Left lung (tissue), 10 donors: ENCODE results near the gene SNTG2. TPM values are rescaled to one million over a fixed set of nuclear protein-coding genes. Genes with fewer than 3 reads are reported as not detected.

Experiments used
- ATAC-seq: fragments of 200-7000 bp; cut with Tn5 transposase; one replicate; pipeline ENCODE4 v1.9.1; 2020; ENCODE audit warnings: moderate library complexity
- DNase-seq, 4 donors: peaks; one replicate each; pipeline ENCODE4 v3.0.0-alpha.2; 2013 to 2020
- H3K27ac ChIP-seq, 2 donors: fragments of 200-600 bp; sonication (generic) in 1 of 2; one replicate each; pipeline versions ENCODE4 v1.5.0 to v1.8.0; 2020 to 2021
- H3K27me3 ChIP-seq, 2 donors: fragments of 200-600 bp; sonication (generic) in 1 of 2; one replicate each; pipeline versions ENCODE4 v1.5.0 to v1.8.0; 2020 to 2021
- H3K36me3 ChIP-seq, 2 donors: fragments of 200-600 bp; sonication (generic) in 1 of 2; one replicate each; pipeline versions ENCODE4 v1.5.0 to v1.8.0; 2020 to 2021
- H3K4me1 ChIP-seq, 2 donors: fragments of 200-600 bp; one replicate each; pipeline ENCODE4 v1.8.0; 2021
- H3K4me3 ChIP-seq, 2 donors: fragments of 200-600 bp; sonication (generic) in 1 of 2; one replicate each; pipeline versions ENCODE4 v1.5.0 to v1.8.0; 2020 to 2021; ENCODE audit warnings: mild to moderate bottlenecking in 1 of 2
- H3K9me3 ChIP-seq, 2 donors: fragments of 200-600 bp; sonication (generic) in 1 of 2; one replicate each; pipeline versions ENCODE4 v1.5.0 to v1.8.0; 2020 to 2021
- intact Hi-C, 2 donors: fragments of 100-400 bp; cut with DNase I; formaldehyde crosslinking; loops; one replicate each; pipeline versions ENCODE4 v1.11.2 to v1.14.2; 2022
- polyA plus RNA-seq, 6 donors: library from polyadenylated mRNA; unstranded; fragments of 120-200 nt; gene quantifications; one replicate each; pipeline ENCODE4 v1.2.1, GENCODE V29; 2013; ENCODE audit not compliant: insufficient read length in 6 of 6
- total RNA-seq, 2 donors: library from RNA; stranded (reverse); fragmentation: NEBNext Ultra II Directional; extraction: Animal tissue kit (Norgen Biotek cat#: 25700); gene quantifications; one replicate each; pipeline ENCODE4 v1.2.1, GENCODE V29; 2021
- TF ChIP-seq, protein P1 (sequence below), 2 donors: fragments of 200-600 bp; sonication (generic) in 1 of 2; IDR thresholded peaks; one replicate each; pipeline versions ENCODE4 v1.5.0 to v1.8.0; 2021; ENCODE audit warnings: antibody characterized with exemption in 2 of 2
- donor health status: DM: no; HTN: yes; CAD: no.
- donor health status: DM: no; HTN: no; CAD: no.

SNTG2 gene
- total and polyA plus RNA-seq, 8 donors = 0.24 to 3.2 (median 0.64) TPM

DNA sequence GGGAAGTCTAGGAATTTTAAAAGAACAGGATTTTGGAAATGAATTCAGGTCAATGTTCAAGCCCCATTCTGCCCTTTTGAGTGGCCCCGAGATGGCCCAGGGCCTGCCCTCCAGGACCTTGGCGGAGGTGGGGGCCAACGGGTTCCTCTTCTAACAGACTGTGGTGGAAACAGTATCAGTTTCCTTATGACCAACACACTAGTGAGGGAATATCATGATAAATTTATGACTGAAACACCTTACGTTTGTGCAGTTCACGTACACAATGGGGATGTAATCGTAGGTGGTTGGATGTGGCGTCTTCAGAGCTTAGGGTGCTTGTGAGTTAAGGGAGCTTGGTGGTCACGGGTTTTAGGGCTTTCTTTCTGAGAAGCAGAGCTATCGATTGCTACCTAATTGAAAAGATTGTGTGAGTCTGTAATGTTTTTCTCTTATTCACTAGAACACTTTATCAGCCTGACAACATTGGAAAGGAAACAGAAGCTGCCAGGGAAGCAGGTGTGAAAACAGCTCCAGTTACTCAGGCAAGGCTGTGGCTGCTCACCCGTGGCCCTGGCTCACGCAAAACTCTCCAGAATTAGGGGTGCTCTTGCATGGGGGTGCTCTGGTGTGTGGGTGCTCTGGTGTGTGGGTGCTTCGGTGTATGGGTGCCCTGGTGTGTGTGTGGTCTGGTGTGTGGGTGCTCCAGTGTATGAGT, 165.3 kb downstream of the SNTG2 start:
- no peak for DNase-seq
- Histone ChIP-seq H3K9me3 (peaks cover 0 to 6% of the 10 kb centered on the region in 2 donors), H3K36me3 (no peaks in the 10 kb centered on the region), H3K27me3 (no peaks in the 10 kb centered on the region), H3K4me3 (no peak overlapping the region), H3K27ac (no peak overlapping the region), H3K4me1 (no peaks in the 10 kb centered on the region)
- TF ChIP-seq, protein P1, sequence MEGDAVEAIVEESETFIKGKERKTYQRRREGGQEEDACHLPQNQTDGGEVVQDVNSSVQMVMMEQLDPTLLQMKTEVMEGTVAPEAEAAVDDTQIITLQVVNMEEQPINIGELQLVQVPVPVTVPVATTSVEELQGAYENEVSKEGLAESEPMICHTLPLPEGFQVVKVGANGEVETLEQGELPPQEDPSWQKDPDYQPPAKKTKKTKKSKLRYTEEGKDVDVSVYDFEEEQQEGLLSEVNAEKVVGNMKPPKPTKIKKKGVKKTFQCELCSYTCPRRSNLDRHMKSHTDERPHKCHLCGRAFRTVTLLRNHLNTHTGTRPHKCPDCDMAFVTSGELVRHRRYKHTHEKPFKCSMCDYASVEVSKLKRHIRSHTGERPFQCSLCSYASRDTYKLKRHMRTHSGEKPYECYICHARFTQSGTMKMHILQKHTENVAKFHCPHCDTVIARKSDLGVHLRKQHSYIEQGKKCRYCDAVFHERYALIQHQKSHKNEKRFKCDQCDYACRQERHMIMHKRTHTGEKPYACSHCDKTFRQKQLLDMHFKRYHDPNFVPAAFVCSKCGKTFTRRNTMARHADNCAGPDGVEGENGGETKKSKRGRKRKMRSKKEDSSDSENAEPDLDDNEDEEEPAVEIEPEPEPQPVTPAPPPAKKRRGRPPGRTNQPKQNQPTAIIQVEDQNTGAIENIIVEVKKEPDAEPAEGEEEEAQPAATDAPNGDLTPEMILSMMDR (IDR thresholded peaks at IDR 0.05) = no peak
- ATAC-seq = no peak
- intact Hi-C loops = no loop called here

DNA sequence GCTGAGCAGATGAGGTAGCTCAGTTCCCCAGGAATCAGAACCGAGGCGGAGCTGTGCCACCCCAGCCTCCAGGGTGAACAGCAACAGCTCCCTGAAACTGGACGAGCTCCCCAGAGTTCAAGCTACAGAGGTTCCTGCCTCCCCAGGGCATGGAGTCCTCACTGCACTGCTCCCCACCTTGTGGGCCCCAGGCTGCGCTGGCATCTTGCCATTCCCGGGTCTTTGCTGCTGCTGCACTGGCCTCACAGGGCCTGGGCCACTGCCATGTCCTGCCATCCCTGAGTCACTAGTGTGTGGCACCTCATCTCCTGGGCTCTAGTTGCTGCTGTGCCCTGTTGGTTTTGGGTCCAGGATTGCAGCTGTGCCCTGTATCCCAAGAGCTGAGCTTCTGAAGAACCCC, 166.9 kb downstream of the SNTG2 start:
- TF ChIP-seq, protein P1 (IDR thresholded peaks at IDR 0.05) = no peak
- no peak for ATAC-seq
- H3K27me3 ChIP-seq = no peaks in the 10 kb centered on the region
- H3K4me1 ChIP-seq = no peaks in the 10 kb centered on the region
- peaks cover 0 to 6% of the 10 kb centered on the region in 2 donors for H3K9me3 ChIP-seq
- intact Hi-C loops = no loop called here
- peak in 1 of 4 donors; percentile 43 for DNase-seq
- H3K36me3 ChIP-seq = no peaks in the 10 kb centered on the region
- no peak overlapping the region for H3K4me3 ChIP-seq
- H3K27ac ChIP-seq = no peak overlapping the region

DNA sequence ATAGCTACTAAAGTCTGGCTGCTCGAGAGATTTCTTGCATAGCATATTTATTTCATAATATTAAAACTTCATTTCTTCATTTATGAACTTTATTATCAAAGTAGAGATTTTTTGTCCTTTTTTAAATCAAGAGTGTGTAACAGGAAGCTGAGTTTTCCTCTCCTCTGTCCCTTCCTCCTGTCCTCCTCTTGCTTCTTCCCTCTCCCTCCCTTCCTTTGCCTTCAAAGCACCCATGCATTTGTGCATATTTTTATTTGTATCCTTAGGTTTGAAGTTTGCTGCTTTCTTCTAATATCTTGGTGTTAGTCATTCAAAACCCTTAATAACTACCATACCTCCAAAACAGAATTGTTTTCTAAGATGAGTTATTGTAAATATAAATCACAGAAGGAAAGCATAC, 174.6 kb downstream of the SNTG2 start:
- TF ChIP-seq, protein P1 (IDR thresholded peaks at IDR 0.05) = no peak
- Histone ChIP-seq H3K4me1 (no peaks in the 10 kb centered on the region), H3K27ac (no peak overlapping the region), H3K36me3 (no peaks in the 10 kb centered on the region), H3K27me3 (no peaks in the 10 kb centered on the region), H3K4me3 (no peak overlapping the region), H3K9me3 (no peaks in the 10 kb centered on the region)
- no peak for DNase-seq
- intact Hi-C loops = no loop called here
- no peak for ATAC-seq

DNA sequence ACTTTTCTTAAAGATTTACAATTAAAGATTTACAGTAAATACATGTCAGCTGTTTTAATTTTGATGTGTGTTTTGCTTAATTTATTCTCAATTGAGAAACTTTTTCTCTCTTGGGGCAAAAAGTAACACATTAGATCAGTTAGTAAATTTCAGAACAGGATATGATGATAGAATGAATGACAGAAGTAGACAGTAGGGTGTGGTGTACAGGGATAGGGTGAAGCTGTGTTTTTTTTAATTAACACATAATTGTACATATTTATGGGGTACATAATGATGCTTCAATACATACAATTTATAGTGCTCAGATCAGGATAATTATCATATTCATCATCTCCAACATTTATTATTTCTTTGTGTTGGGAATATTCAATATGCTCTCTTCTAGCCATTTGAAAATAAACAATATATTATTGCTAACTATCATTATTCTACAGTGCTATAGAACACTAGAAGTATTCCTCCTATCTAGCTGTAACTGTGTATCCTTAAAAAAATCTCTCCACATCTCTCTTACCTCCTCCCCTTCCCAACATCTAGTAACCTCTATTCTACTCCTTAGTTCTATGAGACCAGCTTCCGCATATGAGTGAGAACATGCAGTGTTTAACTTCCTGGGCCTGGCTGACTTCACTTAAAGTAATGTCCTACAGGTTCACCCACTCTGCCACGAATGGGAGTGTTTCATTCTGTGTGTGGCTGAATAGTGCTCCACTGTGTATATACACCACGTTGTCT, 175.2 kb downstream of the SNTG2 start:
- Histone ChIP-seq H3K27ac (no peak overlapping the region), H3K9me3 (no peaks in the 10 kb centered on the region), H3K4me3 (no peak overlapping the region), H3K36me3 (no peaks in the 10 kb centered on the region), H3K27me3 (no peaks in the 10 kb centered on the region), H3K4me1 (no peaks in the 10 kb centered on the region)
- no peak for ATAC-seq
- intact Hi-C loops = no loop called here
- DNase-seq = no peak
- TF ChIP-seq, protein P1 (IDR thresholded peaks at IDR 0.05) = no peak

DNA sequence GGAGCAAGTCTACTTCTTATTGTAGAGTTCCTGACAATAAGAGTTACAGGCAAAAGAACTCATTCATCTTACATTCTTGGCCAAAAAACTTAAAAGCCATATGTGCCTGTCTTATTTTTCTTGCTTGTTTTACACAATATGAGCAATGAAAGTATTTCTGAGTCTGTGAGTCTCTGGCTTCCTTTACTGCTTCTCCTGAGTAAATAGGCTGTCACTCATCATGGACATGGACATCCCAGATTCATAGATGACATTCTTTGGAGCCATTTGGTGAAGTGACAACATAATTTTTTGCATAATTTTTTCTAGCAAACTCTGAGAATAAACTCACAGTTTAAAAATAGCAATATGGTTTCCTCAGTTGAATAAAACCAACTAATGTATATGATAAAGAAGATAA, 179.3 kb downstream of the SNTG2 start:
- Histone ChIP-seq H3K27ac (no peak overlapping the region), H3K4me3 (no peak overlapping the region), H3K4me1 (no peaks in the 10 kb centered on the region), H3K27me3 (peaks cover 0 to 5% of the 10 kb centered on the region in 2 donors), H3K9me3 (no peaks in the 10 kb centered on the region), H3K36me3 (no peaks in the 10 kb centered on the region)
- TF ChIP-seq, protein P1 (IDR thresholded peaks at IDR 0.05) = no peak
- no peak for DNase-seq
- no peak for ATAC-seq
- intact Hi-C loops = no loop called here
